ENCODE measurements around the gene SLC5A6.

Gene SLC5A6

DNA sequence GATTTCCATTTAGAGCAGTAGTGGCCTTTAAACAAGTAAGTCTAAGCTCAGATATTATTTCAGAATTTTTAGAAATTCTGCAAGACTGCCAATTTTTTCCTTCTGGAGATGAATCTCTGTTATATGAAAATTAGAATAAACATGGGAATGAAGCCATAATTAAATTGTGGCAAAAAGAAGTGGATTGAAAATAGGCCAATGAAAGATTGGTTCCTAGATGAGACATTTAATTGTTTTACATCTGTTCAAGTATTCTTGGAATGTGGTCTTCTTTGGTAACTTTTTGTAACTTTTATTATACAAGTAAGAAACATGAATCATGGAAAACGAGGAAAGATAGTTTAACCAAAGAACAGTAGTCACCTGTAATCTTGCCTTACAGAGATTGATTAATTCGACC is 15.4 kb upstream of the SLC5A6 start:
- no peak overlapping the region for H3K9ac ChIP-seq (ENCODE audit: insufficient read length)
- DNase-seq (ENCODE audit: low read depth, low spot score), result no peak
- H3K27ac ChIP-seq, result no peak overlapping the region
- TF ChIP-seq FOXP2 (optimal IDR thresholded peaks at IDR 0.05; ENCODE audit: control extremely low read depth, extremely low read length, insufficient read depth), result no peak
- no peak for TF ChIP-seq EZH2 (IDR thresholded peaks at IDR 0.05)
- no peak for TF ChIP-seq POLR2AphosphoS5 (IDR thresholded peaks at IDR 0.05; ENCODE audit: borderline replicate concordance, low read depth, low read length)
- no peaks in the 10 kb centered on the region for H3K9me3 ChIP-seq (ENCODE audit: low read depth, low read length)
- peaks cover 98% of the 10 kb centered on the region for H3K36me3 ChIP-seq (ENCODE audit: insufficient read depth, low read length)
- H3K4me3 ChIP-seq, result no peak overlapping the region

DNA sequence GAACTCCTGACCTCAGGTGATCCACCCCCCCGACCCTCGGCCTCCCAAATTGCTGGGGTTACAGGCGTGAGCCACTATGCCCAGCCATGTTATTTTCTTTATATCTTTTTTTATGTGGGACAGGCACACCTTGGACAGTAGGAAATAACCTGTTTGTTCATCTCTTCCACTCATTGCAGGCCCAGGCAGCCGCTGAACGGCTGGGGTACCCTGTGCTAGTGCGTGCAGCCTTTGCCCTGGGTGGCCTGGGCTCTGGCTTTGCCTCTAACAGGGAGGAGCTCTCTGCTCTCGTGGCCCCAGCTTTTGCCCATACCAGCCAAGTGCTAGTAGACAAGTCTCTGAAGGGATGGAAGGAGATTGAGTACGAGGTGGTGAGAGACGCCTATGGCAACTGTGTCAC is 13.5 kb upstream of the SLC5A6 start:
- Histone ChIP-seq H3K36me3 (ENCODE audit: insufficient read depth, low read length) (peaks cover 96% of the 10 kb centered on the region), H3K9me3 (ENCODE audit: low read depth, low read length) (no peaks in the 10 kb centered on the region), H3K27ac (no peak overlapping the region), H3K9ac (ENCODE audit: insufficient read length) (no peak overlapping the region), H3K4me3 (no peak overlapping the region)
- no peak for DNase-seq (ENCODE audit: low read depth, low spot score)
- no peak for TF ChIP-seq POLR2AphosphoS5 (IDR thresholded peaks at IDR 0.05; ENCODE audit: borderline replicate concordance, low read depth, low read length)

GRCh38 chr2:27223416-27223815 is 11.3 kb upstream of the SLC5A6 start:
- Histone ChIP-seq H3K27ac (no peak overlapping the region), H3K9me3 (ENCODE audit: low read depth, low read length) (no peaks in the 10 kb centered on the region), H3K4me3 (no peak overlapping the region), H3K9ac (ENCODE audit: insufficient read length) (no peak overlapping the region), H3K36me3 (ENCODE audit: insufficient read depth, low read length) (peaks cover 96% of the 10 kb centered on the region)
- DNase-seq (ENCODE audit: low read depth, low spot score), result no peak
- no peak for TF ChIP-seq FOXP2 (optimal IDR thresholded peaks at IDR 0.05; ENCODE audit: control extremely low read depth, extremely low read length, insufficient read depth)
- no peak for TF ChIP-seq EZH2 (IDR thresholded peaks at IDR 0.05)
- no peak for TF ChIP-seq POLR2AphosphoS5 (IDR thresholded peaks at IDR 0.05; ENCODE audit: borderline replicate concordance, low read depth, low read length)

DNA sequence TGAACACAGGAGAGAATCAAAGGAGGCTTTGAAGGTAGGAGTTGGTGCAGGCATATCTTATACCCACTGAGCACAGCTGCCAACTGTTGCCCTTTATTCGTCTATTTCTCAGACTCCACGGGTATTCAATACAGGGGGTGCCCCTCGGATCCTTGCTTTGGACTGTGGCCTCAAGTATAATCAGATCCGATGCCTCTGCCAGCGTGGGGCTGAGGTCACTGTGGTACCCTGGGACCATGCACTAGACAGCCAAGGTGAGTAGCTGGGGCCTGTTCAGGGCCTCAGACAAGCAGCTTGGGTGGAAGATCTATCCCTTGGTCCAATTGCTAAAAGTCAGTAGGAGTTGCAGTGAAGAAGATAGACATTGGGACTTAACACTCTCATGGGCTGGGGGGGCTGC is 10.3 kb upstream of the SLC5A6 start:
- no peak for DNase-seq (ENCODE audit: low read depth, low spot score)
- peaks cover 91% of the 10 kb centered on the region for H3K36me3 ChIP-seq (ENCODE audit: insufficient read depth, low read length)
- H3K9me3 ChIP-seq (ENCODE audit: low read depth, low read length), result no peaks in the 10 kb centered on the region
- no peak overlapping the region for H3K4me3 ChIP-seq
- H3K9ac ChIP-seq (ENCODE audit: insufficient read length), result no peak overlapping the region
- no peak overlapping the region for H3K27ac ChIP-seq
- TF ChIP-seq POLR2AphosphoS5 (IDR thresholded peaks at IDR 0.05; ENCODE audit: borderline replicate concordance, low read depth, low read length), result no peak
- no peak for TF ChIP-seq FOXP2 (optimal IDR thresholded peaks at IDR 0.05; ENCODE audit: control extremely low read depth, extremely low read length, insufficient read depth)
- TF ChIP-seq EZH2 (IDR thresholded peaks at IDR 0.05), result no peak

DNA sequence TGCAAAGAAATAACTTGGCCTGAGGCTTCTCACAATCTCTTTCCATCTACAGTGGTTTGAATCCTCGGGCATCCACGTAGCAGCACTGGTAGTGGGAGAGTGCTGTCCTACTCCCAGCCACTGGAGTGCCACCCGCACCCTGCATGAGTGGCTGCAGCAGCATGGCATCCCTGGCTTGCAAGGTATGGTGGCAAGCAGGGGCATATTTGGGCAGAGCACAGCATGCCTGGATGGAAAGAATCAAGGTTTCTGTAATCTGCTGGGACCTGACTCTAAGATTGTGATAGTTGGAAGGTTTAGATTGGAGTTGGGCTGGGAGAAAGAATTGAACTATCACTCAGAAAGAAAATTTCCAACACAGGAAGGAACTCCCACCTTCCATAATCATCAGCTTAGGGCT is 9.1 kb upstream of the SLC5A6 start:
- TF ChIP-seq POLR2AphosphoS5 (IDR thresholded peaks at IDR 0.05; ENCODE audit: borderline replicate concordance, low read depth, low read length), result no peak
- TF ChIP-seq FOXP2 (optimal IDR thresholded peaks at IDR 0.05; ENCODE audit: control extremely low read depth, extremely low read length, insufficient read depth), result no peak
- TF ChIP-seq EZH2 (IDR thresholded peaks at IDR 0.05), result no peak
- Histone ChIP-seq H3K27ac (no peak overlapping the region), H3K36me3 (ENCODE audit: insufficient read depth, low read length) (peaks cover 87% of the 10 kb centered on the region)

DNA sequence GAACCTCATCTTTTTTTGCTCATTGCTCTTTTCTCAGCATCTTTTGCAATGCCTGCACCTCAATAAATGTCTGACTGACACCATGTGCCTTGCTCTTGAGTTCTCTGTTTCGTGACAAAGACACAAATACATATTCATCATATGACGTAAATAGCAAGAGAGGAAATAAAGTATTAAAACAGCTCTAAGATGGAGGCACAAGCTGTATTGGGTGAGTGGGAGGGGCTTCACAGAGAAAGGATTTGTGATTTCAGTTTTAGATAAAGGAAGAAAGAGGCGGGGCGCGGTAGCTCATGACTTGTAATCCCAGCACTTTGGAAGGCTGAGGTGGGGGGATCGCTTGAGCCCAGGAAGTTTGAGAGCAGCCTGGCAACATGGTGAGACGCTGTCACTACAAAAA is 8.0 kb upstream of the SLC5A6 start:
- H3K4me3 ChIP-seq, result no peak overlapping the region
- H3K27ac ChIP-seq, result peak overlapping the region; percentile 51; the same call in 1 of the 2 replicates
- no peaks in the 10 kb centered on the region for H3K9me3 ChIP-seq (ENCODE audit: low read depth, low read length)
- peaks cover 84% of the 10 kb centered on the region for H3K36me3 ChIP-seq (ENCODE audit: insufficient read depth, low read length)
- H3K9ac ChIP-seq (ENCODE audit: insufficient read length), result no peak overlapping the region
- no peak for DNase-seq (ENCODE audit: low read depth, low spot score)
- TF ChIP-seq FOXP2 (optimal IDR thresholded peaks at IDR 0.05; ENCODE audit: control extremely low read depth, extremely low read length, insufficient read depth) (no peak), EZH2 (IDR thresholded peaks at IDR 0.05) (no peak), POLR2AphosphoS5 (IDR thresholded peaks at IDR 0.05; ENCODE audit: borderline replicate concordance, low read depth, low read length) (no peak)

More for the DNA sequence above, 9.1 kb upstream of the SLC5A6 start:
- DNase-seq (ENCODE audit: low read depth, low spot score), result no peak
- Histone ChIP-seq H3K9me3 (ENCODE audit: low read depth, low read length) (no peaks in the 10 kb centered on the region), H3K9ac (ENCODE audit: insufficient read length) (no peak overlapping the region), H3K4me3 (no peak overlapping the region)

DNA sequence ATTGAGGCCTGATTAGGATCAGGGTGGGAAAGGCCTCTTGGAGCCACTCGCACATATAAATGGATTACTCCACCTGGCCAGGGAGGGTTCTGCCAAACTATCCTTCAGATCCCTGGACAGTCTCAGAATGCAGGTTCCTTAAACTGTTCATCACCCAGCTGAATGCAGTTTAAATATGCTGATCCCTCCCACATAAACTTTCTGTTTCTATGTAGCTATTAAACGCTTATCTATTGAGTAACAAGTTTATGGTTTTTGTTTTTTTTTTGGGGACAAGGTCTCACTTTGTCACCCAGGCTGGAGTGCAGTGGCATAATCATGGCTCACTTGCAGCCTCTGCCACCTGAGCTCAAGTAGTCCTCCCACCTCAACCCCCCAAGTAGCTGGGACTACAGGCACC is 7.0 kb upstream of the SLC5A6 start:
- Histone ChIP-seq H3K9me3 (ENCODE audit: low read depth, low read length) (no peaks in the 10 kb centered on the region), H3K9ac (ENCODE audit: insufficient read length) (peak overlapping the region; percentile 80), H3K4me3 (peak overlapping the region; percentile 85), H3K36me3 (ENCODE audit: insufficient read depth, low read length) (peaks cover 75% of the 10 kb centered on the region), H3K27ac (no peak overlapping the region)
- TF ChIP-seq EZH2 (IDR thresholded peaks at IDR 0.05), result no peak
- no peak for TF ChIP-seq FOXP2 (optimal IDR thresholded peaks at IDR 0.05; ENCODE audit: control extremely low read depth, extremely low read length, insufficient read depth)
- TF ChIP-seq POLR2AphosphoS5 (IDR thresholded peaks at IDR 0.05; ENCODE audit: borderline replicate concordance, low read depth, low read length), result no peak
- no peak for DNase-seq (ENCODE audit: low read depth, low spot score)

GRCh38 chr2:27218614-27219013 is 6.5 kb upstream of the SLC5A6 start:
- Histone ChIP-seq H3K27ac (peak overlapping the region; percentile 93; the same call in 1 of the 2 replicates), H3K4me3 (peak overlapping the region; percentile 85), H3K9ac (ENCODE audit: insufficient read length) (peak overlapping the region; percentile 80), H3K36me3 (ENCODE audit: insufficient read depth, low read length) (peaks cover 73% of the 10 kb centered on the region), H3K9me3 (ENCODE audit: low read depth, low read length) (no peaks in the 10 kb centered on the region)
- no peak for DNase-seq (ENCODE audit: low read depth, low spot score)
- TF ChIP-seq FOXP2 (optimal IDR thresholded peaks at IDR 0.05; ENCODE audit: control extremely low read depth, extremely low read length, insufficient read depth) (no peak), EZH2 (IDR thresholded peaks at IDR 0.05) (no peak), POLR2AphosphoS5 (IDR thresholded peaks at IDR 0.05; ENCODE audit: borderline replicate concordance, low read depth, low read length) (no peak)

Measured in SK-N-MC (cell line).